ENCODE results near the gene TPM1.

The TPM1 gene

GRCh38 chr15:63015618-63016017, 26.9 kb upstream of the TPM1 start:
- TF ChIP-seq CTCF (IDR thresholded peaks at IDR 0.05; ENCODE audit: poor library complexity, severe bottlenecking) = no peak
- DNase-seq (ENCODE audit: low spot score) = no peak
- ATAC-seq (ENCODE audit: low read depth) = peak; percentile 19; the same call in 1 of the 3 replicates
- Histone ChIP-seq H3K4me3 (ENCODE audit: severe bottlenecking) (no peak overlapping the region), H3K27me3 (ENCODE audit: insufficient read depth, poor library complexity, severe bottlenecking) (no peaks in the 10 kb centered on the region), H3K9me3 (ENCODE audit: severe bottlenecking) (no peaks in the 10 kb centered on the region), H3K27ac (ENCODE audit: poor library complexity, severe bottlenecking) (peak overlapping the region; percentile 17), H3K36me3 (ENCODE audit: low read depth) (no peaks in the 10 kb centered on the region), H3K4me1 (ENCODE audit: insufficient read depth, poor library complexity, severe bottlenecking) (peaks cover 44% of the 10 kb centered on the region)

GRCh38 chr15:63016234-63016633, 26.3 kb upstream of the TPM1 start:
- ATAC-seq (ENCODE audit: low read depth) (no peak), DNase-seq (ENCODE audit: low spot score) (no peak)
- peaks cover 50% of the 10 kb centered on the region for H3K4me1 ChIP-seq (ENCODE audit: insufficient read depth, poor library complexity, severe bottlenecking)
- no peaks in the 10 kb centered on the region for H3K27me3 ChIP-seq (ENCODE audit: insufficient read depth, poor library complexity, severe bottlenecking)
- H3K4me3 ChIP-seq (ENCODE audit: severe bottlenecking) = no peak overlapping the region
- H3K36me3 ChIP-seq (ENCODE audit: low read depth) = no peaks in the 10 kb centered on the region
- peak overlapping the region; percentile 17 for H3K27ac ChIP-seq (ENCODE audit: poor library complexity, severe bottlenecking)
- no peaks in the 10 kb centered on the region for H3K9me3 ChIP-seq (ENCODE audit: severe bottlenecking)
- no peak for TF ChIP-seq CTCF (IDR thresholded peaks at IDR 0.05; ENCODE audit: poor library complexity, severe bottlenecking)

- no peaks in the 10 kb centered on the region for H3K36me3 ChIP-seq (ENCODE audit: low read depth)
- DNase-seq (ENCODE audit: low spot score) (no peak), ATAC-seq (ENCODE audit: low read depth) (no peak)
- H3K4me3 ChIP-seq (ENCODE audit: severe bottlenecking) = no peak overlapping the region
- no peak for TF ChIP-seq CTCF (IDR thresholded peaks at IDR 0.05; ENCODE audit: poor library complexity, severe bottlenecking)
- peaks cover 41% of the 10 kb centered on the region for H3K4me1 ChIP-seq (ENCODE audit: insufficient read depth, poor library complexity, severe bottlenecking)
- no peaks in the 10 kb centered on the region for H3K27me3 ChIP-seq (ENCODE audit: insufficient read depth, poor library complexity, severe bottlenecking)
- H3K27ac ChIP-seq (ENCODE audit: poor library complexity, severe bottlenecking) = peak overlapping the region; percentile 71
- no peaks in the 10 kb centered on the region for H3K9me3 ChIP-seq (ENCODE audit: severe bottlenecking)
Measured at GRCh38 chr15:63018639-63019038, 23.9 kb upstream of the TPM1 start.

- peak; percentile 97 for DNase-seq (ENCODE audit: low spot score)
- Histone ChIP-seq H3K36me3 (ENCODE audit: low read depth) (no peaks in the 10 kb centered on the region), H3K4me1 (ENCODE audit: insufficient read depth, poor library complexity, severe bottlenecking) (peaks cover 37% of the 10 kb centered on the region), H3K9me3 (ENCODE audit: severe bottlenecking) (no peaks in the 10 kb centered on the region), H3K27ac (ENCODE audit: poor library complexity, severe bottlenecking) (peak overlapping the region; percentile 71), H3K27me3 (ENCODE audit: insufficient read depth, poor library complexity, severe bottlenecking) (no peaks in the 10 kb centered on the region), H3K4me3 (ENCODE audit: severe bottlenecking) (no peak overlapping the region)
- peak; percentile 24 for TF ChIP-seq CTCF (IDR thresholded peaks at IDR 0.05; ENCODE audit: poor library complexity, severe bottlenecking)
- peak; percentile 93 for ATAC-seq (ENCODE audit: low read depth)
Measured at GRCh38 chr15:63019511-63020109, 22.9 kb upstream of the TPM1 start.

- Histone ChIP-seq H3K27me3 (ENCODE audit: insufficient read depth, poor library complexity, severe bottlenecking) (no peaks in the 10 kb centered on the region), H3K9me3 (ENCODE audit: severe bottlenecking) (no peaks in the 10 kb centered on the region), H3K36me3 (ENCODE audit: low read depth) (no peaks in the 10 kb centered on the region), H3K4me3 (ENCODE audit: severe bottlenecking) (no peak overlapping the region), H3K4me1 (ENCODE audit: insufficient read depth, poor library complexity, severe bottlenecking) (peaks cover 36% of the 10 kb centered on the region), H3K27ac (ENCODE audit: poor library complexity, severe bottlenecking) (peak overlapping the region; percentile 71)
- DNase-seq (ENCODE audit: low spot score) (no peak), ATAC-seq (ENCODE audit: low read depth) (no peak)
- peak; percentile 16 for TF ChIP-seq CTCF (IDR thresholded peaks at IDR 0.05; ENCODE audit: poor library complexity, severe bottlenecking)
Measured at GRCh38 chr15:63020128-63020527, 22.4 kb upstream of the TPM1 start.

Measured in RWPE2 (cell line).